Endothelial cell of hepatic sinusoid (primary cell): ENCODE data around the gene ZNF341.

ENCODE experiments used
- in situ Hi-C: cut with HindIII; loops from 2 replicates; pipeline ENCODE4 v1.10.0; 2017; ENCODE audit warnings: low sequenced_read_pairs

ZNF341 gene

DNA sequence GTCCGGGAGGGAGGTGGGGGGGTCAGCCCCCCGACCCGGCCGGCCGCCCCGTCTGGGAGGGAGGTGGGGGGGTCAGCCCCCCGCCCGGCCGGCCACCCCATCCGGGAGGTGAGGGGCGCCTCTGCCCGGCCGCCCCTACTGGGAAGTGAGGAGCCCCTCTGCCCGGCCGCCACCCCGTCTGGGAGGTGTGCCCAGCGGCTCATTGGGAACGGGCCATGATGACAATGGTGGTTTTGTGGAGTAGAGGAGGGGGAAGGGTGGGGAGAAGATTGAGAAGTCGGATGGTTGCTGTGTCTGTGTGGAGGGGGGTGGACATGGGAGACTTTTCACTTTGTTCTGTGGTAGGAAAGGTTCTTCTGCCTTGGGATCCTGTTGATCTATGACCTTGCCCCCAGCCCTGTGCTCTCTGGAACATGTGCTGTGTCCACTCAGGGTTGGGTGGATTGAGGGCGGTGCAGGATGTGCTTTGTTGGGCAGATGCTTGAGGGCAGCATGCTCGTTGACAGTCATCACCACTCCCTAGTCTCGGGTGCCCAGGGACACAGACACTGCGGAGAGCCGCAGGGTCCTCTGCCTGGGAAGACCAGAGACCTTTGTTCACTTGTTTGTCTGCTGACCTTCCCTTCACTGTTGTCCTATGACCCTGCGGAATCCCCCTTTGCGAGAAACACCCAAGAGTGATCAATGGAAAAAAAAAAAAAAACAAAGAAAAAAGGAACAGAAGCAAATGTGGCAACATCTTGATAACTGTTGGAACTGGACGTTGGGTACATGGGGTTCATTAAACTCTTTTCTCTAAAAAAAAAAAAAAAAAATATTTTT is 30.0 kb upstream of the ZNF341 start:
- in situ Hi-C loops = no loop called here

DNA sequence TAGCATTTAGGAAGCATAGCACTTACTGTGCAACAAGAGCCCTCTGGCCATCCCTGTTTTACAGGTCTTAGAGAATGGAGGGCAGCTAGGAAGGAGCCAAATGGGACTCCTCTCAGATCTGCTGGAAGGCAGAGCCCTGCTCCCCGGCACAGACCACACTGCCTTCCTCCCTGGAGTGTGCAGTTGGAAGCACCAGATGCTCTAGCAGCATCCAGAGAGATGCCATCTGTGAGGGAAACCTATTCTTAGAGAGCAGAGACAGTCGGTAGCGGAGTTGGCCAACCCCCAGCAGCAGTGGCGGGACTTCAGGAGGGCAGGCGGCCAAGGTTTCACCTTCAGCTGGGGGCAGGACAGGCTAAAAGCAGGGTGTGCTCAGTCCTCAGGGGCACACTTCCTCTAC is 28.9 kb upstream of the ZNF341 start:
- in situ Hi-C loops = no loop called here

DNA sequence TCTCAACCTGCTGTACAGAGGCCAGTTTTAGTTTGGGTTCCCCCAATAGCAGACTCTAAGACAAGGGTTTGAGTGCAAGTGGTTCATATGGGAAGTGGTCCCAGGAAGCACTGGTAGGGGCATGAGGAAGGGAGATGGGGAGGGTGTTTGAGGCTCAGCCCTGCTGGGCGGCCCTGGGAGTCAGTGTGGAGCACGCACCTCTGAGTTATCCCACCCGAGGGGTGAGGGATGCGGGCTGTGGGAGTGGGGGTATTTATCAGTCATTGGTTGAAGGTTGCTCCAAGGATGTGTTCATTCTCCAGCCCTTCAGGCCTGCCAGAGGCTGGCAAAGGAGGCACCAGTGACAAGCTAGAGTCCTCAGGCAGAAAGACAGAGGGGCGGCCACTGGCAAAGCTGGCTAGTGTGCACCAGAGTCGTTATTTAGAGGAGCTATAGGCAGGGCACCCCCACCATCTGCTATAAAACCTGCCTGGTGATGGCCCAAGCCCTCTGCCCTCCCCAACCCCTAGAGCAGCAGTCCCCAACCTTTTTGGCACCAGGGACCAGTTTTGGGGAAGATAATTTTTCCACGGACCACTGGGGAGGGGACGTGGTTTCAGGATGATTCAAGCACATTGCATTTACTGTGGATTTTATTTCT is 28.2 kb upstream of the ZNF341 start:
- in situ Hi-C loops = no loop called here

DNA sequence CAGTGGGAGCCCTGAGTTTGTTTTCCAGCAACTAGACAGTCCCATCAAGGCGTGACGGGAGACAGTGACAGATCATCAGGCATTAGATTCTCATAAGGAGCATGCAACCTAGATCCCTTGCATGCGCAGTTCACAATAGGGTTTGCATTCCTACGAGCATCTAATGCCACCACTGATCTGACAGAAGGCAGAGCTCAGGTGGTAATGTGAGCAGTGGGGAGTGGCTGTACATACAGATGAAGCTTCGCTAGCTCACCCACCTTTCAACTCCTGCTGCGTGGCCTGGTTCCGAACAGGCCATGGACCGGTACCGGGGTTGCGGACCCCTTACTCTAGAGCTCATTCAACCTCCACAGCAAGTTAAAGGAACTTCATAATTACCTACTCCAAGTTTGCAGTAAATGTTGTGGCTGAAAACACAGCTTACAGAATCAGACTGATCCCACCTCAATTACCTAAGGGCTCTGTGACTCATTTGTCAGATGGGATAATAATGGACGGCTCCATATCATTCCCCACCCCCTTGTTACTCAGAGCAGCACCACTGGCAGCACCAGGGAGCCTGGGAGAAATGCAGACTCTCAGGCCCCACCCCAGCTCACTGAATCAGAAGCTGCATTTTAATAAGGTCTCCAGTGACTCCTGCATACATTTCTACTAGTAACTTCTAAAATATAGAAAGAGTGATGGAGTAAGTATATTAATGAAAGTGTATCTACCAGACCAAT is 27.4 kb upstream of the ZNF341 start:
- in situ Hi-C loops = no loop called here

DNA sequence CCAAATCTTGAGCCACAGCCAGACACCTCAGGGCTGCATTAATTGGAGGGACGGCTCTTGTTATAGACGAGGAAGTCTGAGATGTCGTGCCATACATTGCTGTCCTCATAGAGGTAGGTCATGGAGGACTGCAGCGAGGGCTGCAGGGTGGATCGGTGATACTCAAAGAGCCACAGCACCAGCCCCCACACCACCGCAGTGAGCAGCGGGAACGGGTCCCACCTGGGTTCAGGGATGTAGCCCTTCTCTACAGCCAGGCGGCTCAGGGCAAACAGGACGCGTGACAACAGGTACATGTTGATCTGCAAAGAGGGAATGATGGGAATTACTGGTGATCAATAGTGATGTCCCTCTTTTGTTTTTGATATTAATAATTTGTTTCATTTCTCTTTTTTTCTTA is 24.1 kb upstream of the ZNF341 start:
- in situ Hi-C loops = no loop called here

DNA sequence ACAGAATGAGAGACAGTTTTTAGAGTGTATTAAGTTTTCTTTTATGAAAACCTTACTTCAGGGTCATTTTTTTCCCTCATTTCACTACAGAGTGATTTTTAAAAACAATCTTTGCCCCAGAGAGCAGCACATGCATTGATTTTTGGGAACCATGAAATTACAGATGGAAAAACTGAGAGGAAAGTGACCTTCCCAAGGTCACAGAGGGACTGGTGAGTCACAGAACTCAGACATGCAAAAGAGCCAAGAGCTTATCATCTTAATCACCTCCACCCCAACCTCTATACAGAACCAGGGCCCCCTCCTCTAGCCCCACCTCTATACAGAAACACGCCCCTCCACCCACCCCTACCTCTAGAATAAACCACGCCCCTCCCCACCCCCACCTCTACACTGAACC is 22.4 kb upstream of the ZNF341 start:
- in situ Hi-C loops = no loop called here

DNA sequence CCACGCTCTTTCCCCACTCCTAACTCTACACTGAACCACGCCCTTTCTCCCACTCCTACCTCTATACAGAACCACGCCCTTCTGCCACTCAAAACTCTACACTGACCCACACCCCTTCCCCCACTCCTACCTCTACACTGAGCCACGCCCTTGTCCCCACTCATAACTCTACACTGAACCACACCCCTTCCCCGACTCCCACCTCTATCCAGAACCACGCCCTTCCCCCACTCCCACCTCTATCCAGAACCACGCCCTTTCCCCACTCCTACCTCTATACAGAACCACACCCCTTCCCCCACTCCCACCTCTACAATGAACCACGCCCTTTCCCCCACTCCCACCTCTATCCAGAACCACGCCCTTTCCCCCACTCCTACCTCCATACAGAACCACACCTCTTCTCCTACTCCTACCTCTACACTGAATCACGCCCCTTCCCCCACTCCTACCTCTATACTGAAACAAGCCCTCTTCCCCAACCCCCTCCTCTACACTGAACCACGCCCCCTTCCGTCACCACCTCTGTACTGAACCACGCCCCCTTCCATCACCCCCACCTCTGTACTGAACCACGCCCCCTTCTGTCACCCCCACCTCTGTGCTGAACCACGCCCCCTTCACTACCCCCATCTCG is 21.8 kb upstream of the ZNF341 start:
- in situ Hi-C loops = no loop called here

DNA sequence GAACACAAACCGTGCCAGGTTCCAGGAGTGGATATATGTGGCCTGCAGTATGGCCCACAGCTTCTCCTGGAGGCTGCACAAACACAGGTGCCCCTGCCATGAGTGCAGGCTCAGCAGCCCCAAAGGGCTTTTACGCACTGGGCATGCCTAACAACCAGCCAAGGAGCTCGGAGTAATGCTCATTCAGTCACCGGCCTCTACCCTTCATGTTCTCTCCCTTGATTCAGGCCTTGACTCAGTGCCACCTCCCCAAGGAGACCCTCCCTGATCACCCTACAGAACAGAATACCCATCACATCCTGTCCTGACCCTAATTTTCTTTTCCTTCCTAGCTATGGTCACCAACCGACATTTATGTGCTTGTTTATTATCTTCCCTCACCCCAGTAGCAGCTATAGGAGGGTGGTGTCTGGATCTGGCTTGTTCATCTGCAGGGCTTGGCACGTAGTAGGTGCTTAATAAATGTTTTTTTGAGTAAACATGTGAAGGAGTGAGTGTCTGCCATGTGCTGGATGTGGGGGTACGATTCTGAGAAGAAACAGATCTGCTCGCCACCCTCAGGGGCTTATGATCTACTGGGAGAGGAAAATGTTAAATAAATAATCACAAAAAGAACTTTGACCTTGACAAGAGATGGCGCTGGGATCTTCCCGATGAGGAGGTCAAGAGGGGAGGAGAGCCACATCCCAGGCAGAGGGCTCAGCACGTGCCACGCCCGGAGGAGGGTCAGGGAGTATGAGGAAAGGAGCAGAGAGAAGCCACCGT is 20.9 kb upstream of the ZNF341 start:
- in situ Hi-C loops = no loop called here

DNA sequence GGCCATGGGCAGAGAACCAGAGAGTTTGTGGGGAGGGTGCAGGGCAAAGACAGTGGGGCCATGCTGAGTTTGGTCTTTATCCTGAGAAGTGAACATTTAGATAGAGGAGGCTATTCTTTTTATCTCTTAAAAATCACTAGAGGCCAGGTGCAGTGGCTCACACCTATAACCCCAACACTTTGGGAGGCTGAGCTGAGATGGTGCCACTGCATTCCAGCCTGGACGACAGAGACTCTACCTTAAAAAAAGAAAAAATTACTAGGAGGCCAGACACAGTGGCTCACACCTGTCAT is 20.4 kb upstream of the ZNF341 start:
- in situ Hi-C loops = no loop called here

DNA sequence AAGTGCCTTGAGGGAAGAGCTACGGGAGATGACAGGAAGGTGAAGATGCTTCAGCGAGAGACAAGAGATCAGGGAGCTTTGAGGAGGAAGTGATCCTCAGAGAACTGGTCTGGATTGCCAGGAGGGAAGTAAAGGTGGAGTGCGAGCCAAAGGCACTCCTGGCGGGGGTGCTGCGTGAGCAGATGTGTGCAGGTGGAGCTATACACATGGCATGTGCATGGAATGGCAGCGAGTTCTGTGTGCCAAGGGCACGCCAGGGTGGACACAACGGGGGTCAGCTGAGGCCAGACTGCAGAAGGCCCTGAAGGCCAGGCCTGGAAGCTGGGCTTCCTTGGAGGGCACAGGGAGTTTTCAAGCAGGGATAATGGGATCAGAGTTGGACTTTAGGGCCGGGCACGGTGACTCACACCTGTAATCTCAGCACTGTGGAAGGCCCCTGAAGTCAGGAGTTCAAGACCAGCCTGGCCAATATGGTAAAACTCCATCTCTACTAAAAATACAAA is 17.9 kb upstream of the ZNF341 start:
- in situ Hi-C loops = no loop called here

DNA sequence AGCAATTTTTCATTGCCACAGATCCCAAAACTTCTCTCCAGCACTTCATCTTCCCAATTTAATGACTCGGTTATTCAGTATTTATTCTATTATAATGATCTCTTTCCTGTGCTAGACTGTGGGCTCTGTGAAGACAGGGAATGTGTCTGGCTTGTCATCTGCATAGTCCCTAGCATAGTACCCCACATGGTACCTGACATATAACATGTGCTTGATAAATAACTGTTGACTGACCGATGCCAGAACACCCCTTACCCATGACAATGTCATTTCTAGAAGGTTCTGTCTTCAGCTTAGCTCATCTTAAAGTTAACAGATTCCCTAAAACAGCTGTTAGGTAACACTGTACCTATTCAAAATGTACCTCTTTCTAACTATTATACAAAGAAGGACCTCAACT is 15.3 kb upstream of the ZNF341 start:
- in situ Hi-C loops = no loop called here

DNA sequence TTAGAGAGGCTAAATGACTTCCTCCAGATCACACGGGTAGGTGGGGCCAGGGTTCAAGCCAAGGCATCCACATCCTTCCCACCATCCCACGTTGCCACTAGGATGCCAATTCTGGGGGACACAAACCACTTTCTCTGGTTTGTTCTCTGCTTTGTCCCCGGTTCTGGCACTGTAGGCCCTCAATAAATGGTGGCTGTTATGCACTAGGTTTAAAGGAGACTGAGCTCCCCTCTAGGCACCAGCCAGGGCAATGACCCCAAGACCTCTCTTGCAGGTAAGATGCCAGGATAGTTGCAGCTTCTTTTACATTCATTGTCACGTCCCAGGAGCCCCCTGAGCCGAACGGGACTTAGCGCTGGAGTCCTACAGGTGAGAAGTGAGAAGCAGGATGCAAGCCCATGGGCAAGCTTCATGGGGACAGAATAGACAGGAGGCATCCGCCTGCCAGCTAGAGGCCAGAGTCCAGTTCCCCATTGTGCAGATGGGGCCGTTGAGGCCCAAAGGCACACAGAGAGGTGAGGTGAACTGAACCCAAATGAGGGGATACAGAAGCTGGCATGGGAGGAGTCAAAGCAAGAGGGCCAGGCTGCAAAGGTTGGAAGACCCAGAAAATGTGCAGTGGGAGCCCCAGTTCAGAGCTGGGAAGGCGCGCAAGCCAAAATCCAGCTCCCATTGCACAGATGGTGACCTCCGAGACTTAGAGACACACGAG is 12.4 kb upstream of the ZNF341 start:
- in situ Hi-C loops = no loop called here

DNA sequence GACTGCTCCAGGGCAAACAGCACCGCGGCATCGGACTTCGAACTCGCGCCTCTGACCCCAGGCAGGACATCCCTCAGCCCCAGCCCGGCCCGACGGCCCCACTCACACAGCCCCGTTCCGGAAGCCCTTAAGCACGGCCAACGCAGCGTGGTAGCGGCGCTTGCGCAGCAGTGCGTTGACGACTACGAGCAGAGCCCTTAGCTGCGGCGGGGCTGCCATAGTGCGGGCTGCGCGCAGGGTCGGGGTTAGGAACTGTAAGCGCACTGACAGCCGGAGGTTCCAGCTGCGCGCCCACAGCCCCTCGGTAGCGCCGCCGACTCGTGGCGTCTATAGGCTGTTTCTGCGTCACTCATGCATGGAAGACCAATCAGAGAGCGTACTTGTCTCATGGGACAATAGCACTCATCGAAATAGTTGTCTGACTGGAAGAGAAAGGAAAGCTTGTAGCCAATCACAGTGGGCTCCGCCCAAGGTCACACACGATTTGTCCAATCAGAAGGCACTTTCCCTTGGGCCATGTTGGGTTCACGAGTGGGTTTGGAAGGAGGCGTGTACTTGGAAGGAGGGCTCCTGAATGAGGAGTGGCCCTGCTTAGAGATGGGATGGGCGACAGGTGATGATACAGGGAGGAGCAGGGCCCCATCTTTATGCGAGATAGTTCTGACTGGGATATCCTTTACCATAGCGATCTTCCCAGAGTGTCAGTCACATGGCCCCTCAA is 11.6 kb upstream of the ZNF341 start, which contains the start of gene PXMP4:
TSS of gene PXMP4 (minus strand) at position 322 of the 721 bp plus-strand sequence. CDS start at position 219, 103 bp downstream.
- in situ Hi-C loops = loop anchor here (5.0 kb wide), 1 partner anchor 33 kb away; the partner anchor contains the start of gene E2F1

DNA sequence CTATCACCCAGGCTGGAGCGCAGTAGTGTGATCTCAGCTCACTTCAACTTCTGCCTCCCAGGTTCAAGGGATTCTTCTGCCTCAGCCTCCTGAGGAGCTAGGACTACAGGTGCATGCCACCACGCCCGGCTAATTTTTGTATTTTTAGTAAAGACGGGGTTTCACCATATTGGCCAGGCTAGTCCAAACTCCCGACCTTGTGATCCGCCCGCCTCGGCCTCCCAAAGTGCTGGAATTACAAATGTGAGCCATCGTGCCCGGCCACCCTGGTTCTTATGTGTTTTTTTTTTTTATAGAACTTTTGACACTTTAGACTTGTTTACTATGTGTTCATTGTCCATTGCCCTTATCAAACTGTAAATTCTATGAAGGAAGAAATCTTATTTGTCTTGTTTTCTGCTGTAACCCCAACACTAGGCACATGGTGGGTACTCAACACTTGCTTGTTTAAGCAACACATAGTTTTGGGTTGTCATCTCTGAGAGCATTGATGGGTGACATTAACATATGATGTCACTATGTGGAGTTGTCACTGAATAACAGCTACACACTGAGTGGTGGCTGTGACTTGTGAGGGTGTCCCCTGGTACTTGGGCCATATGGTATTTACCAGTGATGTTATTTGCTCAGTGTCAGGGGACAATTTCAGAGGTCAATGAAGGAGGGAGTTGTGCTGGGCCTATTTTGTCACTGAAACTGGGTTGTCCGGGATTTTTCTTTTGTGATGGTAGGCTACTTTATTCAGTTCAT is 10.2 kb upstream of the ZNF341 start:
- in situ Hi-C loops = loop anchor here (5.0 kb wide), 1 partner anchor 34 kb away; the partner anchor contains the start of gene E2F1

DNA sequence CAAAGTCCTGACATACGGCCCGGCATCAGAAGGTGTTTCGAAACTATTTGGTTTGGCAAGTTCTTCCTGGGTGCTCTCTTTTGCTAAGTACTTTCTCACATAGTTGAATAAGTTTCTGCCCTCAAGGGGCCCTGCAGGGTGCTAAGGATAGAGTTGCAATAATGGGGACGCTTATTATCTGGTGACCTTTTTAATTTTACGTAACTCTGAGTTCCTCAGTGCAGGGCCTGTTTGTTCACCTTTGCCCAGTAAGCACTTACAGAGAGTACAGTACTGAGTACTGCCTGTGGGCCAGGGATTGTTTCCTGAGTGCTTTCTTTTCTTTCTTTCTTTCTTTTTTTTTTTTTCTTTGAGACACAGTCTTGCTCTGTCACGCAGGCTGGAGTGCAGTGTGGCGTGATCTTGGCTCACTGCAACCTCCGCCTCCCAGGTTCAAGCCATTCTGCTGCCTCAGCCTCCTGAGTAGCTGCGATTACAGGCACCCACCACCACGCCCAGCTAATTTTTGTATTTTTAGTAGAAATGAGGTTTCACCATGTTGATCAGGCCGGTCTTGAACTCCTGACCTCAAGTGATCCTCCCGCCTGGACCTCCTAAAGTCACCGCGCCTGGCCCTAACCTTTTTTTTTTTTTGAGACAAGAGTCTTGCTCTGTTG is 7.2 kb upstream of the ZNF341 start:
- in situ Hi-C loops = loop anchor here (5.0 kb wide), 1 partner anchor 37 kb away; the partner anchor contains the start of gene E2F1

DNA sequence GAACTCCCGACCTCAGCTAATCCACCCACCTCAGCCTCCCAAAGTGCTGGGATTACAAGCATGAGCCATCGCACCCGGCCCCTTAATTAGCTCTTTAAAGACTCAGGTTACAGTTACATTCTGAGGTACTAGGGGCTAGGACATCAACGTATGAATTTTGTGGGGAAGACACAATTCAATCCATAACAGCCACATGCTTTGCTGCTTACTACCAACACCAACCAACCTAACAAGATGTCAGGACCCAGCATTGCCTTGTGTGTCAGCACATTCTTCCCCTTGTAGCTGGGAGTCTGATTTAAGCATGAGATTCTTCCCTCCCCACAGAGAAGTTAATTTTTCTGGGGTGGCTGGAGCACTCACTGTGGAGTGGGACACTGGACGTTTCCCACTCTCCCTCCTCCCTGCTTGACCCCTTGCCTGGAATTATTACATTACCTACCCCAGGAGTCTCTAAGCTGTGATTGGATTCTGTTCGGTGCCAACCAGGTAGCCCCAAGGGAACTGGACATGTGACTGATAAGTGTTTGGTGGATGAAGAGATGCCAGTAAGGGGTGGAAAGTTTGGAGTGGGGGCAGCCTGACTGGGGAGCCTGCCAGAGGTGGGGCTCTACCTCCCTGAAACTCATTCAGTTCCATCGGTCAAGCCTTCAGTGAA is 6.1 kb upstream of the ZNF341 start:
- in situ Hi-C loops = no loop called here

DNA sequence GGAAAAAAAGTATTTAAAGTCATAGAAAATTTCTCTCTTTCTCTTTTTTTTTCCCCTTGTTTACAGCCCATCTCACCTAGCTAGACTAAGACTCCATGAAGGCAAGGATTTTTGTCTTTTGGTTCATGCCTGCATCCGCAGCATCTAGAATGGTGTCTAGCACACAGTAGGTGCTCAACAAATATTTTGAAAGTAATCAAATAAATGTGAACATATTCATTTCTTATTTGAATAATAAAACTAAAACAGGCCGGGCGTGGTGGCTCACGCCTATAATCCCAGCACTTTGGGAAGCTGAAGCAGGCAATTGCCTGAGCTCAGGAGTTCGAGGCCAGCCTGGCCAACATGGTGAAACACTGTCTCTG is 4.7 kb upstream of the ZNF341 start:
- in situ Hi-C loops = no loop called here
